Measurements from ENCODE around the gene MOCS1. TPM values are rescaled to one million over a fixed set of nuclear protein-coding genes. Genes with fewer than 3 reads are reported as not detected.

MOCS1 gene
- total and polyA plus RNA-seq, 8 donors: 6.9 to 13.8 (median 8.4) TPM

DNA sequence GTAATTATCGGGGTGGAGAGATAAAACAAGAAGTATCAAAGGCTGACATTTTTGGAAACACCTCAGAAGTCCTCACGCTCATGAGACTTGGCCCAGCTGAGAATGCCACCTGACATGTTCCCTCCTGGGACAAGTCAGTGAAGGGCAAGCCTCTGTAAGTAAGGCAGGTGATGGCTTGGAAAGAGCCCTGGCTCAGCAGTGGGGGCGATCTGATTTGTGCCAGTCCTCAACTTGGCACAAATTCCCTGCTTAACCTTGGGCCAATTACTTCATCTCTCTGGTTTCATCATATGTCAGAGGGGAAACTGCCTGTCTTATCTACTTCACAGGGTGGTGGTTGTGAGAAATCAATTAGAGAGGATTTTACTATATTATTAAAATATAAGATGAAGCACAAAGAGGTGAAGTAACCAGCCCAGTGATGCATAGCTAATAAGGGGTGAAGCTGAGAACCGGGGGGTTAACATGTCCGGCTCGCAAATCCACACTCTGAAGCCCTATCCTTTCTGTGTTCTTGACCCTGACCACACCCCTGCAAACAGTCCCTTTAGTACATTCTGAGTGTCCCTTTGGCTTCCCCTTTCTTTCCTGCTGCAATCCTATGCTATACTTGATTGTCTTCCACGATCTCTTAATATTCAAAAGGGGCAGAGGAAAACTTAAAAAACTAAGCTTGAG, 8.8 kb upstream of the MOCS1 start:
- peaks cover 0 to 9% (median 0%) of the 10 kb centered on the region in 3 donors for H3K4me1 ChIP-seq
- H3K27me3 ChIP-seq: no peaks in the 10 kb centered on the region
- ATAC-seq (peak; percentile 63 to 88 (median 75)), DNase-seq (peak in 1 of 6 donors; percentile 35), FAIRE-seq (no peak)
- intact Hi-C loops (cut with DNase I): no loop called here
- H3K27ac ChIP-seq: no peak overlapping the region
- TF ChIP-seq, protein P1, sequence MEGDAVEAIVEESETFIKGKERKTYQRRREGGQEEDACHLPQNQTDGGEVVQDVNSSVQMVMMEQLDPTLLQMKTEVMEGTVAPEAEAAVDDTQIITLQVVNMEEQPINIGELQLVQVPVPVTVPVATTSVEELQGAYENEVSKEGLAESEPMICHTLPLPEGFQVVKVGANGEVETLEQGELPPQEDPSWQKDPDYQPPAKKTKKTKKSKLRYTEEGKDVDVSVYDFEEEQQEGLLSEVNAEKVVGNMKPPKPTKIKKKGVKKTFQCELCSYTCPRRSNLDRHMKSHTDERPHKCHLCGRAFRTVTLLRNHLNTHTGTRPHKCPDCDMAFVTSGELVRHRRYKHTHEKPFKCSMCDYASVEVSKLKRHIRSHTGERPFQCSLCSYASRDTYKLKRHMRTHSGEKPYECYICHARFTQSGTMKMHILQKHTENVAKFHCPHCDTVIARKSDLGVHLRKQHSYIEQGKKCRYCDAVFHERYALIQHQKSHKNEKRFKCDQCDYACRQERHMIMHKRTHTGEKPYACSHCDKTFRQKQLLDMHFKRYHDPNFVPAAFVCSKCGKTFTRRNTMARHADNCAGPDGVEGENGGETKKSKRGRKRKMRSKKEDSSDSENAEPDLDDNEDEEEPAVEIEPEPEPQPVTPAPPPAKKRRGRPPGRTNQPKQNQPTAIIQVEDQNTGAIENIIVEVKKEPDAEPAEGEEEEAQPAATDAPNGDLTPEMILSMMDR (IDR thresholded peaks at IDR 0.05): no peak
- H3K4me3 ChIP-seq: no peak overlapping the region
- H3K9me3 ChIP-seq: no peaks in the 10 kb centered on the region
- no peaks in the 10 kb centered on the region for H3K36me3 ChIP-seq
- 50 to 53% methylated on average over 7 of the region's 7 CpGs for WGBS, 2 donors

DNA sequence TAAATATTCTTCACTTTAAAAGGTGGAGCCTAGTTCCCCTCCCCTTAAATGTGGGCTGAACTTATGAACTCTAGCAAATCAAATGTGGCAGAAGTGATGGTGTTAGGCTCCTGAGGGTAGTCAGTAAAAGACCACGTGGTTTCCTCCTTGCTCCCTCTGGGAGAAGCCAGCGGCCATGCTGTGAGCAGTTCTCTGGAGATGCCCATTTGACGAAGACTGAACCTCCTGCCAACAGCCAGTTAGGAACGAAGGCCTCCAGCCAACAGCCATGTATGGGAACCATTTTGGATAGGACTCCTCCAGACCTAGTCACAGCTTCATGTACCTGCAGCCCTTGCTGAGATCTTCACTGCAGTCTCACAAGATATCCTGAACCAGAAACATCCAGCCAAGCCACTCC, 7.6 kb upstream of the MOCS1 start:
- no peaks in the 10 kb centered on the region for H3K36me3 ChIP-seq
- intact Hi-C loops (cut with DNase I): no loop called here
- TF ChIP-seq, protein P1 (IDR thresholded peaks at IDR 0.05): no peak
- no peak for DNase-seq
- H3K4me3 ChIP-seq: no peak overlapping the region
- H3K27ac ChIP-seq: no peak overlapping the region
- ATAC-seq: no peak
- no peaks in the 10 kb centered on the region for H3K27me3 ChIP-seq
- peaks cover 0 to 9% (median 0%) of the 10 kb centered on the region in 3 donors for H3K4me1 ChIP-seq
- no peaks in the 10 kb centered on the region for H3K9me3 ChIP-seq
- no peak for FAIRE-seq
- 93 to 97% methylated on average over 4 of the region's 4 CpGs for WGBS, 2 donors

DNA sequence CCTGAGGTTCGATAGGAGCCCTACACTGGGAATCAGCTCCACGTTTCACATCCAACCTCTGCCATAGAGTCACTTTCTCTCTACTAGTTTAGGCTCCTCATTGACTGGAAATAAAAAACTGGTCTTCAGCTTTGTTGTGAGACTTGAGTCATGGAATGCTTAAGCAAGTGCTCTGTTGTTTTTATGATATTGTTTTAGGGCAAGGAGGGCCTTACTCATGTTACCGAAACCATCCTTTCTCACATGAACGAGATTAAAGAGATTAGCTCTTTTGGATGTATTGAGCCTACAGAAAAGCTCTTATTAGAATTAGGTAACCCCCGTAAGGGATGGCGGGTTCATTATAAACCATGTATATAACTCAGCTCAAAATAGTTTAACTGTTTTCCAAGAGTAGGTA, 6.9 kb upstream of the MOCS1 start:
- H3K27me3 ChIP-seq: no peaks in the 10 kb centered on the region
- no peak overlapping the region for H3K4me3 ChIP-seq
- H3K36me3 ChIP-seq: no peaks in the 10 kb centered on the region
- WGBS, 2 donors: 95 to 96% methylated on average over 6 of the region's 6 CpGs
- FAIRE-seq (no peak), DNase-seq (no peak), ATAC-seq (no peak)
- no peak overlapping the region for H3K27ac ChIP-seq
- H3K9me3 ChIP-seq: no peaks in the 10 kb centered on the region
- H3K4me1 ChIP-seq: peaks cover 0 to 9% (median 0%) of the 10 kb centered on the region in 3 donors
- TF ChIP-seq, protein P1 (IDR thresholded peaks at IDR 0.05): no peak
- intact Hi-C loops (cut with DNase I): no loop called here

DNA sequence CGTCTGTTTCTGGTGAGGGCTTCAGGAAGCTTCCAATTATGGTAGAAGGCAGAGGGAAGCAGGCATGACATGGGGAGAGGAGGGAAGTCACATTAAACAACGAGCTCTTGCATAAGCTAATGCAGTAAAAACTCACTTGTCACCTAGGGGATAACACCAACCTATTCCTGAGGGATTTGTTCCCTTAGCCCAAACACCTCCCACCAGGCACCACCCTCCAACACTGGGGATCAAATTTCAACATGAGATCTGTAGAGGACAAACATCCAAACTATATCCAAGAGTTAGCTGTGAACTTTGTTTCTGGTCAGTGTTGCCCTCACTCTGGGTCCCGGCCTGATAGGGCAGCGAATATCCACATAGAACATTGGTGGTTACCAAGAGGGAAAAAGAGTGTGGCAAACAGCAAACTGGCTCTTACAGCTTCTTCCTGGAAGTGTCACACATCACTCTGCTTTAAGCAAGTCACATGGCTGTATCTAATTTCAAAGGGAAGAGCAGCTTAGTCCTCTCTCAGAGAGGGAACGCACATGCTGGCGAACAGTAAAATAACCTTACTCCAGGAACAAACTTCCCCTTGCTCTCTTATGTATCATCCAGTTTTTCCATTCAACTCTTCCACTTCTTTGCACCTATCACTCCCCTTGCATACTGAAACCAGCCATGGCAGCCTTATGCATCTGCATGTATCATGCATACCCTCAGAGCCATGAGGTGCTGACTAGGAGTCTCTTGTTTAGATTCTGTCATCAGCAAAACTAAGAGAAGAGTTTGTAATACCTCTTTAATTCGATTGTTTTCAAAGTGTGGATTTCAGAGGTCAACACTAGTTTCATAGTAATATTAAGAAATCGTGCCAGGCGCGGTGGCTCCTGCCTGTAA, 4.8 kb upstream of the MOCS1 start:
- TF ChIP-seq, protein P1 (IDR thresholded peaks at IDR 0.05): no peak
- FAIRE-seq (no peak), ATAC-seq (no peak), DNase-seq (no peak)
- H3K27ac ChIP-seq: no peak overlapping the region
- no peaks in the 10 kb centered on the region for H3K36me3 ChIP-seq
- WGBS, 2 donors: 82 to 84% methylated on average over 10 of the region's 10 CpGs
- no peaks in the 10 kb centered on the region for H3K27me3 ChIP-seq
- no peak overlapping the region for H3K4me3 ChIP-seq
- no peaks in the 10 kb centered on the region for H3K9me3 ChIP-seq
- peaks cover 0 to 14% (median 0%) of the 10 kb centered on the region in 3 donors for H3K4me1 ChIP-seq
- intact Hi-C loops (cut with DNase I): no loop called here

Measured in pancreas (tissue), 10 donors.